Activated CD4-positive, CD25-positive, alpha-beta regulatory T cell treated with anti-CD3 and anti-CD28 coated beads, Interleukin-2, amount 50 U/mL, for 72 hours (primary cell): Measurements from ENCODE around the gene SMIM13.

Experiments
- DNase-seq: peaks from one replicate; pipeline ENCODE4 v3.0.0; 2021

The SMIM13 gene

DNA sequence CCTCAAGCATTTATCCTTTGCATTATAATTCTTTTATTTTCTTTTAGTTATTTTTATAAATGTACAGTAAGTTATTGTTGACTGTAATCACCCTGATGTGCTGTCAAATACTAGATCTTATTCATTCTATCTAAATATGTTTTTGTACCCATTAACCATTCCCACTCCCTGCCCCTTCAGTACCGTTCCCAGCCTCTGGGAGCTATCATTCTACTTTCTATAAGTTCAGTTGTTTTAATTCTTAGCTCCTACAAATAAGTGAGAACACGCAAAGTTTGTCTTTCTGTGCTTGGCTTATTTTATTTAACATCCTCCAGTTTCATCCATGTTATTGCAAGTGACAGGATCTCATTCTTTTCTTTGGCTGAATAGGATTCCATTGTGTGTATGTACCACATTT, 30.3 kb downstream of the SMIM13 start:
- no peak for DNase-seq

DNA sequence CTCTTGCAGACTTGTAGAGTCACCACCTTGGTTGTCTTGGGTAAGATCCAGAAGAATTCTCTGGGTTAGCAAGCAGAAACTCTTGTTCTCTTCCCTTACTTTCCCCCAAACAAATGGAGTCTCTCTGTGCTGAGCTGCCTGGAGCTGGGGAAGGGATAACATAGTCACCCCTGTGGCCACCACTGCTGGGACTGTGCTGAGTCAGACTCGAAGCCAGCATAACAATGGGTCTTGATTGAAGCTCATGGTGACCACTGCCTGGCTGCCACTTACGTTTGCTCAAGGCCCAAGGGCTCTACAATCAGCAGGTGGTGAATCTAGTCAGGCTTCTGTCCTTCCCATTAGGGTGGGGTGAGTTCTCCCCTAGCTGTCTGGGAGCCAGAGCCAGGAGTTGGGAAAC, 33.2 kb downstream of the SMIM13 start:
- DNase-seq, result no peak

- DNase-seq, result no peak
Observed at GRCh38 chr6:11128608-11129007, 35.0 kb downstream of the SMIM13 start.

DNA sequence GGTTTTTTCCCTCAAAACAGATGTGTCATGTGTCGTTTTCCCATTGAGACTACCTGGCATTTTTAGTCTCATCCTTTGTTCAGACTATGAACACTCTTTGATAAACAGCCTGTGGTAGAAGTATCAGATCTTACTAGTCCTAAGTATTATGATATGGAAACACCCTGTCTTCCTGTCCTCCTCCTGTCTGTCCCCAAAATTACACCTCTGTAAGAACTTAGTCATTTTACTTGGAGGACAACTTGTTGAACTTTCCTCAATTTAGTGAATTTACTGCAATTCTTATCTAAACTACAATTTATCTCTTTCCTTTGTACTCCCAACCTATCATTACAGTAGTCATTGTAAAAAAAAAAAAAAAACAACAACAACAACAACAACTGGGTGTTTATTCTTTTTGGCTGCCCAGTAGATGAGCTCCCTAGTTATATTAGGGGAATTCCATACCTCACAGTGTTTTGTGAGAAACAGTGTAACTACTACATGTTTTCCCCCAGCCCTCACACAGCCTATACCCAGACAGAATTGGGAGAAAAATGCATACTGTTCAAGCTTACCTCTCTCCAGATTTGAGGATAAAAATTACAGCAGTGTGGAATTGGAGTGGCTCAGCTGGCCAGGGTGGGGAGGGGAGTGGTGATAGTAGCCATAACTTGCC, 36.4 kb downstream of the SMIM13 start:
- DNase-seq, result no peak

GRCh38 chr6:11130605-11131004, 37.0 kb downstream of the SMIM13 start:
- DNase-seq, result no peak

- no peak for DNase-seq
Observed at GRCh38 chr6:11132194-11132888, 38.7 kb downstream of the SMIM13 start.

DNA sequence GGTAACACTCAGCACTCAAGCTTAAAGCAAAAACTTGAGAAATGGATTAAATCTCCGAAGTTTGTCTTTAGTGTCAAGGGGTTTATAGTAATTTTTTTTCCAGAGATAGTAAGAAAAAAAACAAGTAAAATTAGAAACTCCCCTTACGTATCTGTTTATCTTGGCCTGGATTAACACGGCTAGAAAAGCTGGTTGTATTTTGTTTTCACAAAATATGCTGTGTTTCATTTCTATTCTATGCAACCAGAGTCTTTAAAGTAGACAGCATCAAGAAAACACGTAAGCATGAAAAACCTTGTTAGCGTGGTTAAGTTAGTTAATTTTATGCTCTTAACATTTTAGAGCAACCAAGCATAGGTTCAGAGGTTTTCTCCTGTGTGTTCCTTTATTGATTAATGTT, 39.6 kb downstream of the SMIM13 start:
- no peak for DNase-seq

DNA sequence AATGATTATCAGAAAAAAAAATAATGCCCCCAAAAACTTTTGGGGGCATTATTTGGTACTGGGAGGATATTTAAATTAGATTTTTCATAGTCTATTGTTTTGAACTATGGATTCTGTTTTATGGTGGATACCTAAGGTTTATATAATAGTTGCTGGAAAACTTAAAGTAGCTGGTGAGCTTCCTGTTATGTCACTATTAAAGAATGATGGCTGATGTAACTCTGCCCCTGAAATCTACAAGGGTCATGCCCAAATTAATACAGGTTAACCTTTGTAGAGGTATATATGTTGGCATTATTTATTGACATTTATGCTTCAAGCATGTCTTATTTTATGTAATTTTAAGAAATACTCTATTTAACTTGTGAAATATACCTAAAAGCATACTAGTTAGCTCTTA, 43.2 kb downstream of the SMIM13 start:
- DNase-seq, result no peak

GRCh38 chr6:11139051-11139960, 45.7 kb downstream of the SMIM13 start:
- DNase-seq, result no peak

DNA sequence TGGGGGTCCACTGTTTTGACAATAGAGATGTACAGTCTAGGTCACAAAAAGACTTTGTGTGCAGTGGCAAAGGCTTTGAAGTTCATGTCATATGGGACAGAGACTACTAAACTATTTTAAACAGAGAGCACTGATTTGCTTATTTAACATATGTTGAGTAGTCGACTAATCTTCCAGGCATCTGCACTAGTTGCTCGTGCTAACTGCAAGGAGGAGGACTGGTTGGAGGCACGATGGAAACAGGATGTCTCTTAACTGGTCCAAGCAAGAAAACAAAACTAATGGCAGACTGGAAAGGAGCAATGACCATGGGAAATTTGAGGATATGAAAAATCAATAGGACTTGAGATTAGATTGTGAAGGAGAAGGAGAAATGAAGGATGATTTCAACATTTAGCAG, 46.4 kb downstream of the SMIM13 start:
- DNase-seq, result no peak

DNA sequence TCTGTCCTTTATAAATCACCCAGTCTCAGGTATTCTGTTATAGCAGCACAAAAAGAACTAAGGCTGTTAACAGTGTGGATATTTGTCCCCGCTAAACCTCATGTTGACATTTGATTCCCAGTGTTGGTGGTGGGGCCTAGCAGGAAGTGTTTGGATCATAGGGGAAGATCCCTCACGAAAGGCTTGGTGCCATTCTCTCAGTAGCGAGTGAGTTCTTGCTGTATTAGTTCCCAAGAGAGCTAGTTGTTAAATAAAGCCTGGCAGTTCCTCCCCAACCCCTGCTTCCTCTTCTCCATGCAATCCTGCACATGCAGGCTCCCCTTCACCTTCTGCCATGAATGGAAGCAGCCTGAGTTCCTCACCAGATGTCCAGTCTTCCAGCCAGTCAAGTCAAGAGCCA, 47.7 kb downstream of the SMIM13 start:
- DNase-seq, result no peak

GRCh38 chr6:11142296-11143027, 48.8 kb downstream of the SMIM13 start:
- DNase-seq, result no peak

GRCh38 chr6:11143394-11144371, 50.0 kb downstream of the SMIM13 start:
- DNase-seq, result no peak

GRCh38 chr6:11144393-11144851, 50.8 kb downstream of the SMIM13 start:
- DNase-seq, result peak; percentile 72

- DNase-seq, result no peak
Observed at GRCh38 chr6:11146117-11146826, 52.6 kb downstream of the SMIM13 start.

- DNase-seq, result no peak
Observed at GRCh38 chr6:11149551-11149950, 55.9 kb downstream of the SMIM13 start.

- no peak for DNase-seq
Observed at GRCh38 chr6:11151488-11151887, 57.9 kb downstream of the SMIM13 start.

DNA sequence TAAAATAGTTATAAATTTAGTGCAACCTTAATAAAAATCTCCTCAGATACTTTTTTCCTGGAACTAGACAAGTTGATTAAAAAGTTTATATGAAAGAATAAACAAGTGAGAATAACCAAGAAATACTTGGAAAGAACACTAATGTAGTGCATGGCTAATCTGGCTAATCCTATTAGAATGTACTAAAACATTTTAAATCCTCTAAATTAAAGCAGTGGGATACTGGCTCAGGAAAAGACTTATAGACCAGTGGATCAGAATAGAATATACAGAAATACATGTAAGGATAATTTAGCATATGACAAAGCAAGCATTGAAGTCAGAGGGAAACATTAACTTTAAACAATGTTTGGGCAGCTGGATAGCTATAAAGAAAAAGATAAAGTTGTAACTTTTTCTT, 58.9 kb downstream of the SMIM13 start:
- DNase-seq, result no peak

DNA sequence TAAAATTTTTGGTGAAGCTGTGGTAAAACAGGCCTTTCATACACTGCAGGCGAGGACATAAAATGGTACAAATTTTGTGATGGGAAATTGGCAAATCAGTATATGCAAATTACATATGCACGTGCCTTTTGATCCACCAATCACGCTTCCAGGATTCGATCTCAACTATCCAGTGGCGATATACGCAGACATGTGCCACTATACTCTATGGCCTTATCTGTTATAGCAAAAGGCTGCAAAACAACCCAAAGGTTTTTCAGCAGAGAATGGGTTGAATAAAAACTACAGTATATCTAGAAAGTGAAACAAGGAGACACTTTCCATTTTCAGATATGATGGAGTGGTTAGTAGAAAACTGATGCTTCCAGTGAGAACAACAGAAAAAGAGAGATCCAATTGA, 59.8 kb downstream of the SMIM13 start:
- DNase-seq, result no peak

- DNase-seq, result no peak
Observed at GRCh38 chr6:11155589-11155988, 62.0 kb downstream of the SMIM13 start.

- no peak for DNase-seq
Observed at GRCh38 chr6:11160199-11160598, 66.6 kb downstream of the SMIM13 start.
